VCaP (cell line): Measurements from ENCODE around the gene DUSP6.

ENCODE experiments used
- H3K27ac ChIP-seq: fragments of 450-650 bp; 2 replicates; pipeline ENCODE4 v1.5.1; 2017
- TF ChIP-seq, protein P1 (sequence below): fragments of 450-650 bp; conservative IDR thresholded peaks from 2 replicates; pipeline ENCODE4 v1.5.1; 2017; ENCODE audit warnings: mild to moderate bottlenecking, moderate library complexity

DUSP6 gene

DNA sequence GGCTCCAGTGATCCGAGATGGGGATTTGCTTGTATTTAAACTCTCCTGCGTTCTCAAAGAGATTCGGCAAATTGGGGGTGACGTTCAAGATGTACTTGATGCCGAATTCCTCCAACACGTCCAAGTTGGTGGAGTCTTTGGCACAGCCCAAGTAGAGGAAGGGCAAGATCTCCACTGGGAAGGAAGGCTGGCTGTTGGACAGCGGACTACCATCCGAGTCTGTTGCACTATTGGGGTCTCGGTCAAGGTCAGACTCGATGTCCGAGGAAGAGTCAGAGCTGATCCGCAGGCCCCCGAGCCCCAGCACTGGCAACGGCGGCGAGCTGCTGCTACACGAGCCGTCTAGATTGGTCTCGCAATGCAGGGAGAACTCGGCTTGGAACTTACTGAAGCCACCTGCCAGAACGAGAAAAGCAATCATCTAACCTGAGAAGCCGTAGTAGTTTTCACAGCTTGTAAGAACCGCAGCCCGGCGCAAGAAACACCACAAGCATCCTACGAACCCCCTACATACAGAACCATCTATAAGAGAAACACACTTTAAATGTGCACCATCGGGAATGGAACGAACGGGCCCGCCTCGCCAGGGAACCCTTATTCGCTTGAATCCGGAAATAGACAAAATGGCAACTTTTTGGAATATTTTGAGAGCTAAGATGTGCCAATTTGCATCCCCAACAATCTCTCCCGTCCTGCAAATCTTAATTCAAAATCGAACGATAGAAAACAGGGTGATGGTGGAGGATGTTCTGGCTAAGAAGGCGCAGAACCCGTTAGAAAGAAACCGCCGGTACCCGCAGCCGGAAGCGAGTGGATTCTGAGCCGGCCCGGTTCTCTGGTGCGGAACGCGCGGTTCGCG, 1.4 kb downstream of the DUSP6 start:
- TF ChIP-seq, protein P1, sequence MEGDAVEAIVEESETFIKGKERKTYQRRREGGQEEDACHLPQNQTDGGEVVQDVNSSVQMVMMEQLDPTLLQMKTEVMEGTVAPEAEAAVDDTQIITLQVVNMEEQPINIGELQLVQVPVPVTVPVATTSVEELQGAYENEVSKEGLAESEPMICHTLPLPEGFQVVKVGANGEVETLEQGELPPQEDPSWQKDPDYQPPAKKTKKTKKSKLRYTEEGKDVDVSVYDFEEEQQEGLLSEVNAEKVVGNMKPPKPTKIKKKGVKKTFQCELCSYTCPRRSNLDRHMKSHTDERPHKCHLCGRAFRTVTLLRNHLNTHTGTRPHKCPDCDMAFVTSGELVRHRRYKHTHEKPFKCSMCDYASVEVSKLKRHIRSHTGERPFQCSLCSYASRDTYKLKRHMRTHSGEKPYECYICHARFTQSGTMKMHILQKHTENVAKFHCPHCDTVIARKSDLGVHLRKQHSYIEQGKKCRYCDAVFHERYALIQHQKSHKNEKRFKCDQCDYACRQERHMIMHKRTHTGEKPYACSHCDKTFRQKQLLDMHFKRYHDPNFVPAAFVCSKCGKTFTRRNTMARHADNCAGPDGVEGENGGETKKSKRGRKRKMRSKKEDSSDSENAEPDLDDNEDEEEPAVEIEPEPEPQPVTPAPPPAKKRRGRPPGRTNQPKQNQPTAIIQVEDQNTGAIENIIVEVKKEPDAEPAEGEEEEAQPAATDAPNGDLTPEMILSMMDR = no peak
- peak overlapping the region; percentile 98; the same call in 1 of the 2 replicates for H3K27ac ChIP-seq

GRCh38 chr12:89350260-89350629, 2.1 kb downstream of the DUSP6 start:
- no peak overlapping the region for H3K27ac ChIP-seq
- TF ChIP-seq, protein P1 = no peak

DNA sequence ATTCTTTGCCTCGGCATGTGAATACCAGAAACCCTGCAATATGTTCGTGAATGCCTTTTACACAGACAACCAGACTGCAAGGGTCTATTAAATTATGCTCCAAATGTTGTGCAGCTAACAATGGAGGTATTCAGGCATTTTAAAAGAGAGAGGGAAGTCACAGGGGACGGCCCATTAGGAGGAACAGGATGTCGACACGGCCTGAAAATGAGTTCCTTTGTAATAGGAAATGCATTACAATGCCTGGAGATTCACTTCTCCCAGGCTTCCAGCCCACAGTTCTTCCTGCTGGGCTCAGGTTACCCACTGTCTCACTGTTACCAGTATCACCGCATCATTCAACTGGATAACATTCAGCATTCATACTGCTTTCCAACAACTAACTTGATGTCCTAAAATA, 2.5 kb downstream of the DUSP6 start:
- H3K27ac ChIP-seq = no peak overlapping the region

DNA sequence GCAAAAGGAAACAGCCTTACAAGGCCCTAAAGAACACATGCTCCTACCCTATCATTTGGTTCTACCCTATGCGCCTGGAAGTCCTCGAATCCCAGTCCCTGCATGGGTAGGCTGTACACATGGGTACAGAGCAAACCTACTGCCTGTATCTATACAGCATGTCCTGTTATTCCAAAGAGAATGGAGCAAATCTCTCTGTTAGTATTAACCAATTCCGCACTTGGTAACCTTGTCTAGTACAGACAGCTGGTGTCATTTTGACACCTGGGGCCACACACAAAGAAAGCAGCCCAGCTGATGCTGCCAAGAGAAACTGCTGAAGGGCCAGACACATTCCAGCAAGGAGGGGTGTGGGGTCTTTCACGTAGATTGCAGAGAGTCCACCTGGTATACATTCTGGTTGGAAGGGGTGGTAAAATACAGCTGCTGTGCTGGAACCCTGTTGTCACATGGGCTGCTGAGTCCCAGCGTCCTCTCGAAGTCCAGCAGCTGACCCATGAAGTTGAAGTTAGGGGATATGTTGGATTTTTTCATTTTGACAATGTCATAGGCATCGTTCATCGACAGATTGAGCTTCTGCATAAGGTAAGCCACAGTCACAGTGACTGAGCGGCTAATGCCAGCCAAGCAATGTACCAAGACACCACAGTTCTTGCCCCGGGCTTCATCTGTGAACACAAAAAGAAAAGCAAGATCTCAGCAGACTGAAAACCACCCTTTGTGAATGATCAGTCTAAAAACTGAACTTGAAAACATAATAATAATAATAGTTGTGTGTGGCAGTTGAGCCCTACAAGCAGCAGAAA, 3.2 kb downstream of the DUSP6 start:
- TF ChIP-seq, protein P1 = no peak
- H3K27ac ChIP-seq = no peak overlapping the region

More for the DNA sequence above, 2.5 kb downstream of the DUSP6 start:
- TF ChIP-seq, protein P1 = no peak

GRCh38 chr12:89347325-89347829, 4.9 kb downstream of the DUSP6 start:
- TF ChIP-seq, protein P1 = no peak
- H3K27ac ChIP-seq = peak overlapping the region; percentile 54

DNA sequence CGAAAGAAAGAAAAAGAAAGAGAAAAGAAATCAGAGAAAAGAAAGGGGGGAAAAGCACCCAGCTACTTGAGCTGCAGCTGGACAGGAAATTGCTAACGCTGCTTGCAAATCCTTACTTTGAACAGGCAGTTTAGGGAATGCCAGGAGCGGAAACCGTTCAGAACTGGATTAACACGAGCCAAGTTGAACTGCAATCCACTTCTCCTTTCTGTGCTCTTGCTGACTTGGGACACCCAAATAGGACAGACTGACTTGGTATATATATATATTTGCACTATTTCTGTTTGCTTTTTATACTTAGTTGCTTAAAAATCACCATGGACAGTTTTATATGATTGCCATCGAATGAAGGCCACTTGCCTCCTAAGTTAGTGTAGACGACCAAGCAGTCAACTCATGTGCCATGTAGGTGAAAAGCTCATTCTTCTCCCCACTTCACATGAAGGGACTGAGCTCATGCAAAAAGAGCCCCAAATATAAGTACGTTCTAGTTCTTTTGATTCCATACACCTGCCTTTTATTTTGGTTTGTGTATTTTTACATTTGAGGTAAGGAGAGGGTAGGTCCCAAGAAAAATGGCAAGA, 5.5 kb downstream of the DUSP6 start:
- peak overlapping the region; percentile 54 for H3K27ac ChIP-seq
- TF ChIP-seq, protein P1 = no peak
